Measurements from ENCODE around the gene CAPN3.

GRCh38 chr15:42453826-42454225 lies 94.5 kb downstream of the CAPN3 start:
- no peak for TF ChIP-seq POLR2A (IDR thresholded peaks at IDR 0.05; ENCODE audit: low read depth, low read length)
- no peak for TF ChIP-seq POLR2AphosphoS5 (IDR thresholded peaks at IDR 0.05; ENCODE audit: low read depth, low read length)
- TF ChIP-seq SPI1 (IDR thresholded peaks at IDR 0.05; ENCODE audit: low read depth, low read length), result no peak
- TF ChIP-seq TAF1 (IDR thresholded peaks at IDR 0.05; ENCODE audit: low read depth, low read length), result no peak
- no peak for TF ChIP-seq PAX5 (IDR thresholded peaks at IDR 0.05; ENCODE audit: insufficient read depth, low read length, severe bottlenecking)

Measured in GM12891 (cell line).